ENCODE data around the gene SMCO1.
A peak's percentile ranks its signal among the peaks of the same experiment; 100 is the strongest.

DNA sequence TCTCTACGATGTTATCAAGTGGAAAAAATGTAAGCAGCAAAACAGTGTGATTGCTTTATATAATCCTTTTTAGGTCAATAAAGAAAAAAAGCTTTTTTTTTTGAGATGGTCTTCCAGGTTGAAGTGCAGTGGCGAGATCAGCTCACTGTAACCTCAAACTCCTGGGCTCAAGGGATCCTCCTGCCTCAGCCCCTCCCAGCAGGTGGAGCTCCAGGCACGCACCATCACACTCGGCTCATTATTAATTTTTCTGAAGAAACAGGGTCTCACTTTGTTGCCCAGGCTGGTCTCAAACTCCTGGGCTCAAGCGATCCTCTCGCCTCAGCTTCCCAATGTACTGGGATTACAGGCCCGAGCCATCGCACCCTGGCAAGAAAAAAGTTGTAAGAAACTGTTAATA is 28.9 kb downstream of the SMCO1 start:
- TF ChIP-seq, protein P1, sequence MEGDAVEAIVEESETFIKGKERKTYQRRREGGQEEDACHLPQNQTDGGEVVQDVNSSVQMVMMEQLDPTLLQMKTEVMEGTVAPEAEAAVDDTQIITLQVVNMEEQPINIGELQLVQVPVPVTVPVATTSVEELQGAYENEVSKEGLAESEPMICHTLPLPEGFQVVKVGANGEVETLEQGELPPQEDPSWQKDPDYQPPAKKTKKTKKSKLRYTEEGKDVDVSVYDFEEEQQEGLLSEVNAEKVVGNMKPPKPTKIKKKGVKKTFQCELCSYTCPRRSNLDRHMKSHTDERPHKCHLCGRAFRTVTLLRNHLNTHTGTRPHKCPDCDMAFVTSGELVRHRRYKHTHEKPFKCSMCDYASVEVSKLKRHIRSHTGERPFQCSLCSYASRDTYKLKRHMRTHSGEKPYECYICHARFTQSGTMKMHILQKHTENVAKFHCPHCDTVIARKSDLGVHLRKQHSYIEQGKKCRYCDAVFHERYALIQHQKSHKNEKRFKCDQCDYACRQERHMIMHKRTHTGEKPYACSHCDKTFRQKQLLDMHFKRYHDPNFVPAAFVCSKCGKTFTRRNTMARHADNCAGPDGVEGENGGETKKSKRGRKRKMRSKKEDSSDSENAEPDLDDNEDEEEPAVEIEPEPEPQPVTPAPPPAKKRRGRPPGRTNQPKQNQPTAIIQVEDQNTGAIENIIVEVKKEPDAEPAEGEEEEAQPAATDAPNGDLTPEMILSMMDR (IDR thresholded peaks at IDR 0.05; ENCODE audit: extremely low read depth in 1 of 2, insufficient read depth in 1 of 2, low read depth in 1 of 2, low read length in 2 of 2) = peak in 1 of 2 donors; percentile 31
- TF ChIP-seq EZH2 (IDR thresholded peaks at IDR 0.05; ENCODE audit: borderline replicate concordance, low read depth, low read length, severe bottlenecking) (no peak), POLR2A (IDR thresholded peaks at IDR 0.05; ENCODE audit: low read depth, low read length) (no peak), FOS (IDR thresholded peaks at IDR 0.05; ENCODE audit: borderline replicate concordance, insufficient read depth, low read length) (no peak), JUN (IDR thresholded peaks at IDR 0.05; ENCODE audit: borderline replicate concordance, insufficient read depth, insufficient read length, low read depth) (no peak), POLR2AphosphoS5 (IDR thresholded peaks at IDR 0.05; ENCODE audit: insufficient read depth, low read depth, low read length) (no peak)
- TF ChIP-seq, protein P2, sequence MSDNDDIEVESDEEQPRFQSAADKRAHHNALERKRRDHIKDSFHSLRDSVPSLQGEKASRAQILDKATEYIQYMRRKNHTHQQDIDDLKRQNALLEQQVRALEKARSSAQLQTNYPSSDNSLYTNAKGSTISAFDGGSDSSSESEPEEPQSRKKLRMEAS (IDR thresholded peaks at IDR 0.05; ENCODE audit: insufficient read depth, insufficient read length) = no peak

Data from endothelial cell of umbilical vein (primary cell).